Fibroblast of villous mesenchyme (primary cell): ENCODE data around the gene ANGPTL3. TPM values are rescaled to one million over a fixed set of nuclear protein-coding genes. Genes with fewer than 3 reads are reported as not detected.

Experiments
- DNase-seq: peaks from one replicate; pipeline ENCODE4 v3.0.0-alpha.2; 2010; ENCODE audit warnings: low read depth
- H3K4me3 ChIP-seq: 2 replicates; pipeline ENCODE4 v1.5.1; 2011; ENCODE audit warnings: low read depth, mild to moderate bottlenecking, low read length
- CTCF ChIP-seq: IDR thresholded peaks from 2 replicates; pipeline ENCODE4 v1.5.1; 2012; ENCODE audit warnings: low read depth, mild to moderate bottlenecking, low read length; ENCODE audit not compliant: insufficient read depth
- total RNA-seq: library from RNA; depleted of rRNA; stranded (reverse); fragments of >200 nt; gene quantifications from 2 replicates; pipeline ENCODE4 v1.2.3, GENCODE V29; 2012

ANGPTL3 gene
- total RNA-seq, 1 donor, result not detected

- H3K4me3 ChIP-seq, result no peak overlapping the region
- DNase-seq, result no peak
- TF ChIP-seq CTCF, result no peak
Measured at GRCh38 chr1:62589321-62589720, 8.0 kb upstream of the ANGPTL3 start.

GRCh38 chr1:62590255-62590969 lies 6.9 kb upstream of the ANGPTL3 start:
- no peak overlapping the region for H3K4me3 ChIP-seq
- TF ChIP-seq CTCF, result no peak
- DNase-seq, result no peak

GRCh38 chr1:62590970-62591368 lies 6.4 kb upstream of the ANGPTL3 start:
- no peak for DNase-seq
- no peak overlapping the region for H3K4me3 ChIP-seq
- no peak for TF ChIP-seq CTCF

GRCh38 chr1:62593825-62594394 lies 3.4 kb upstream of the ANGPTL3 start:
- no peak for DNase-seq
- no peak for TF ChIP-seq CTCF
- no peak overlapping the region for H3K4me3 ChIP-seq

GRCh38 chr1:62595647-62596046 lies 1.7 kb upstream of the ANGPTL3 start:
- TF ChIP-seq CTCF, result no peak
- no peak for DNase-seq
- no peak overlapping the region for H3K4me3 ChIP-seq

- no peak overlapping the region for H3K4me3 ChIP-seq
- DNase-seq, result no peak
- TF ChIP-seq CTCF, result no peak
Measured at GRCh38 chr1:62599044-62599443, 1.7 kb downstream of the ANGPTL3 start.
